ENCODE data around the gene PRR35. TPM values are rescaled to one million over a fixed set of nuclear protein-coding genes. Genes with fewer than 3 reads are reported as not detected.

The PRR35 gene
- total RNA-seq, 1 donor from 2014 or later = not detected

DNA sequence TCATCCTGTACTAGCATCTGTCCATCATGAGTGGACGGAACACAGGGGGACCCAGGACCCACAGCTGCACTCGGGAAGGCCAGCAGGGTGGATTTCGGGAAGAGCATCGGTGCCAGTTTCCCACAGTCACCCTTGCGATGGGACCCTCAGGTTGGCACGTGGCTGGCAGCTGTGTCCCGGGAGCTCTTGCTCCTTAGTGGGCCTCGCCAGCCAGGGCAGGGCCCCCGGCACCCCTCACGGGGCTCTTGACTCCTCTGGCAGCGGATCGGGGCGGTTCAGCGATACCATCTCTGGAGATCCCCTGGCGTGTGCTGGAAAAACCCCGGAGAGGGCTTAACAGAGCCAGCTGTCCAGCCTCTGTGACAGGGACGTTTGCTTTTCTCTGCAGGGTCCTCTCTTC lies 23.4 kb upstream of the PRR35 start:
- Histone ChIP-seq H3K36me3 (peaks cover 0 to 16% of the 10 kb centered on the region in 2 donors), H3K9me3 (no peaks in the 10 kb centered on the region), H3K27me3 (no peaks in the 10 kb centered on the region), H3K4me1 (peaks cover 24% of the 10 kb centered on the region), H3K27ac (no peak overlapping the region), H3K4me3 (no peak overlapping the region)
- TF ChIP-seq POLR2A (IDR thresholded peaks at IDR 0.05) (no peak), POLR2AphosphoS5 (IDR thresholded peaks at IDR 0.05; ENCODE audit: insufficient read depth in 1 of 2, low read depth in 1 of 2) (no peak)
- TF ChIP-seq, protein P1, sequence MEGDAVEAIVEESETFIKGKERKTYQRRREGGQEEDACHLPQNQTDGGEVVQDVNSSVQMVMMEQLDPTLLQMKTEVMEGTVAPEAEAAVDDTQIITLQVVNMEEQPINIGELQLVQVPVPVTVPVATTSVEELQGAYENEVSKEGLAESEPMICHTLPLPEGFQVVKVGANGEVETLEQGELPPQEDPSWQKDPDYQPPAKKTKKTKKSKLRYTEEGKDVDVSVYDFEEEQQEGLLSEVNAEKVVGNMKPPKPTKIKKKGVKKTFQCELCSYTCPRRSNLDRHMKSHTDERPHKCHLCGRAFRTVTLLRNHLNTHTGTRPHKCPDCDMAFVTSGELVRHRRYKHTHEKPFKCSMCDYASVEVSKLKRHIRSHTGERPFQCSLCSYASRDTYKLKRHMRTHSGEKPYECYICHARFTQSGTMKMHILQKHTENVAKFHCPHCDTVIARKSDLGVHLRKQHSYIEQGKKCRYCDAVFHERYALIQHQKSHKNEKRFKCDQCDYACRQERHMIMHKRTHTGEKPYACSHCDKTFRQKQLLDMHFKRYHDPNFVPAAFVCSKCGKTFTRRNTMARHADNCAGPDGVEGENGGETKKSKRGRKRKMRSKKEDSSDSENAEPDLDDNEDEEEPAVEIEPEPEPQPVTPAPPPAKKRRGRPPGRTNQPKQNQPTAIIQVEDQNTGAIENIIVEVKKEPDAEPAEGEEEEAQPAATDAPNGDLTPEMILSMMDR (IDR thresholded peaks at IDR 0.05) = no peak
- no peak for DNase-seq (ENCODE audit: extremely low spot score in 2 of 2)
- intact Hi-C loops (cut with DNase I) = no loop called here

DNA sequence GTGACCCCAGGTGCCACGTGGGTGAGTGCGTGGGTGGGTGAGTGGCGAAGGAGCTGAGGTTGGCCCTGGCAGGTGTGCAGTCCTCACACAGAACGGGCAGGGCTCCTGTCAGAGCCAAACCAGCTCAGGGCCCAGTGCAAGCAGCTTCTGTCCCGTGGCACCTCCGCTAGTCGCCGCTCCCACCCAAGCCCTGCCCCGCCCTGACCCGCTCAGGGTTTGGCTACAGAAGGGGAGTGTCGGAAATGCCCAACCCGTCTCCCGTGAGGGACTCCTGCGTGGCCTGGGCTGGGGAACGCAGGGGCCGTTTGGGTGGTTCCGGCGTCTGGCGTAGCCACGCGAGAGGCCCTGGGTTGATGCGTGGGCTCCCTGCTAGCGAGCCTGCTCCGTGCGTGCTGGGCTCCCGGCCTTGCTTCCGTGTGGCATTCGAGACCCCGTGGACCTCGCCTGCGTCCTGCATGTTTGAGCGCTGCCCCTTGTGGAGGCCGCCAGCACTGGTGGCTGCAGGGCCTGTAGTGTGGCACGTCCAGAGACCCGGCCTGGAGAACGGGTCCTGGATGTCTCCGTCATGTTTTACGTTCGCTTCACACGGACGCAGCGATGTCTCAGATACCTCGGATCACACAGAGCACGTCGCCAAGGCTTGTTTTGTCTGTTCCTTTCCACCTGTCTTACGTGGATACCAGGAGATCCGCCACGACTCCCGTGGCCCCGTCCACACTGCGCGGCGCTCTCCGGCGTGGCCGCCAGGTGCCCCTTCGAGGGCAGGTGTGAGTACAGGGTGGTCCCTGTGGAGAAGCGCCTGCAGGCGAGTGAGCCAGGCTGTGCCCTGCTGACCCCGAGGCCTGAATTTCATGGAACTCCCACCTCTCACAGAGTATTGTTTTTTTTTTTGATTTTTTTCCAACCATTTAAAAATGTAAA lies 22.5 kb upstream of the PRR35 start:
- Histone ChIP-seq H3K9me3 (no peaks in the 10 kb centered on the region), H3K27me3 (no peaks in the 10 kb centered on the region), H3K4me1 (peaks cover 24% of the 10 kb centered on the region), H3K4me3 (no peak overlapping the region), H3K36me3 (peaks cover 0 to 16% of the 10 kb centered on the region in 2 donors), H3K27ac (no peak overlapping the region)
- intact Hi-C loops (cut with DNase I) = no loop called here
- DNase-seq (ENCODE audit: extremely low spot score in 2 of 2) = no peak
- TF ChIP-seq POLR2A (IDR thresholded peaks at IDR 0.05) (no peak), POLR2AphosphoS5 (IDR thresholded peaks at IDR 0.05; ENCODE audit: insufficient read depth in 1 of 2, low read depth in 1 of 2) (no peak)
- TF ChIP-seq, protein P1 (IDR thresholded peaks at IDR 0.05) = no peak

DNA sequence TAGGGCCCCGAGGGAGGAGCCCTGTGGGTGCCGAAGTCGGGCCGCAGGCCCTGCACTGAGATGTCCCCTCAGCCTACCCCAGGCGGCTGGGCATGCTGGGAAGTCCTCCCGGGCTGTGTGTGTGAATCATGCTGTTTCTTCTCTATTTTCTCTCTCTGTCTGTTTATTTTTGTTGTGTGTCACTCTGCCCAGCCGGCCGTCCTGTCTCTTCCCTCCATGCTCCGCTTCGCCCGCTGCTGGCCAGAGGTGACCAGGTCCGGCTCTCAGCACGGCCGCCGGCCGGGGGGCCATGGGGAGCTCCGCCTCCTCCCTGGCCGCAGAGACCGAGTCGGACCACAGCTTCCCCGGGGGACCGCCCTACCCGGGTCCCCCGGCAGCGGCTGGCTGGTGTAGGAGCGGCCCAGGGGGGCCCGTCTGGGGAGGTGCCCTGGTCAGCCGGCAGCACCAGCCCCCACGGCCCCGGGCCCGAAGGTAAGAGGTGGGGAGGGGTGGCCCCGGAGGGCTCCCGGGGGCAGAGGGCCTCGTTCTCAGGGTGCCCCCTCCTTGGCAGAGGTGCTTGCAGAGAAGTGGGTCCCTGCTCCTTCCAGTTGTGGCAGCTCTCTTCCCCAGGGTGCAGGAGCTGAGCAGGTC lies 20.2 kb upstream of the PRR35 start:
- TF ChIP-seq POLR2AphosphoS5 (IDR thresholded peaks at IDR 0.05; ENCODE audit: insufficient read depth in 1 of 2, low read depth in 1 of 2) (no peak), POLR2A (IDR thresholded peaks at IDR 0.05) (no peak)
- TF ChIP-seq, protein P1 (IDR thresholded peaks at IDR 0.05) = no peak
- peaks cover 0 to 16% of the 10 kb centered on the region in 2 donors for H3K36me3 ChIP-seq

DNA sequence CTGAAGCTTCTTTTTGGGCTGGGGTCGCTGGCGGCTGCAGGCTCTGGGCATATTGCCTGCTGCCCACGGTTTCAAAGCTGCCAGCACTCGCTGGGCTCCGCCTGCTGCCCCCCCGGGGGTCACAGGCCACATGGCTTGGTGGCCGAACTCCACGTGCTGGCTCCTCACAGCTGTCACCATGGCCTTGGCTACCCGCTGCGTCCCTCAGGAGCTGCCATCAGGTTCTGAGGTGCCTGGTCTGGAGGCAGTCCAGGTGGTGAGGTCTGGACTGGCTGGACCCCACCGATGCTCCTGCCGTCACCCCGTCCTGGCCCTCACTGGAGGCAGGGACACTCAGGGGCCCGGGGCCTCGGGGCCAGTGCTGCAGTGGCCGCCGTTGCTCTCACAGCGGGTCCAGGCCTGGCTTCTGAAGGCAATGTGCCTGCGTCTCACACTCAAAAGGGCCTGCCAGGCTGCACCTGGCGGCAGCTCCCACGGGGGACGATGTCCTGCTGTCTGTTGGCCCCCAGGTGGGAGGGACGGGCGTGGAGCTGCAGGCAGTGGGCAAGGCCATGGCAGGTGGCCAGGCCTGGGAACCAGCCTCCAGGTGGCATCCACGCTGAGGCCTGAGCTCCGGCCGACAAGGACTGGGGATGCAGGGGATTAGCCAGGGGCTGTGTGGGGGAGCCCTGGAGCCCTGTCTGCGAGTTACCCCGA lies 19.4 kb upstream of the PRR35 start:
- DNase-seq (ENCODE audit: extremely low spot score in 2 of 2) = no peak
- Histone ChIP-seq H3K4me1 (no peaks in the 10 kb centered on the region), H3K27me3 (no peaks in the 10 kb centered on the region), H3K27ac (no peak overlapping the region), H3K4me3 (no peak overlapping the region), H3K36me3 (peaks cover 0 to 16% of the 10 kb centered on the region in 2 donors), H3K9me3 (no peaks in the 10 kb centered on the region)
- intact Hi-C loops (cut with DNase I) = no loop called here
- TF ChIP-seq POLR2A (IDR thresholded peaks at IDR 0.05) (no peak), POLR2AphosphoS5 (IDR thresholded peaks at IDR 0.05; ENCODE audit: insufficient read depth in 1 of 2, low read depth in 1 of 2) (no peak)
- TF ChIP-seq, protein P1 (IDR thresholded peaks at IDR 0.05) = no peak

More for the DNA sequence above, 20.2 kb upstream of the PRR35 start:
- no peak for DNase-seq (ENCODE audit: extremely low spot score in 2 of 2)
- Histone ChIP-seq H3K4me3 (no peak overlapping the region), H3K27me3 (no peaks in the 10 kb centered on the region), H3K27ac (no peak overlapping the region), H3K9me3 (no peaks in the 10 kb centered on the region), H3K4me1 (peaks cover 5% of the 10 kb centered on the region)
- intact Hi-C loops (cut with DNase I) = no loop called here
